22Rv1 (cell line): ENCODE results near the gene KLHL30.
"Not testable (repeated sequence)": the region's sequence is repeated elsewhere in the genome, so short reads cannot be mapped to it uniquely, and the experiment has no call there.

Experiments
- CTCF ChIP-seq: fragments of 450-650 bp; IDR thresholded peaks from 2 replicates; pipeline ENCODE4 v1.5.1; 2017; ENCODE audit warnings: mild to moderate bottlenecking
- ZFX ChIP-seq: fragments of 450-650 bp; IDR thresholded peaks from 2 replicates; pipeline ENCODE4 v1.6.1; 2017; ENCODE audit warnings: antibody characterized with exemption, borderline replicate concordance

GRCh38 chr2:238115709-238116108 is 22.8 kb upstream of the KLHL30 start:
- not testable (repeated sequence) for TF ChIP-seq CTCF, ZFX
